ENCODE results near the gene MRPL4. TPM values are rescaled to one million over a fixed set of nuclear protein-coding genes. Genes with fewer than 3 reads are reported as not detected.

MRPL4 gene
- total and polyA plus RNA-seq, 8 donors, result 27.5 to 53.1 (median 37.1) TPM

DNA sequence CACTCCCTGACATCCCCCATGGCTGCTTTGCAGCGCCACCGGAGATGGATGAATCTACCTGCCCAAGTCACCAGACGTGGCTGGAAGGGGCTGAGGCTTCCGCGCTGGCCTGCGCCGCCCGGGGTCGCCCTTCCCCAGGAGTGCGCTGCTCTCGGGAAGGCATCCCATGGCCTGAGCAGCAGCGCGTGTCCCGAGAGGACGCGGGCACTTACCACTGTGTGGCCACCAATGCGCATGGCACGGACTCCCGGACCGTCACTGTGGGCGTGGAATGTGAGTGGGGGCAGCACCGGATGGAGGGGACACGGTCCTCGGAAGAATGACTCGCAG is 42.3 kb downstream of the MRPL4 start:
- ATAC-seq, result no peak
- no peak for TF ChIP-seq CTCF (IDR thresholded peaks at IDR 0.05)
- Histone ChIP-seq H3K4me3 (no peak overlapping the region), H3K9me3 (no peaks in the 10 kb centered on the region), H3K27me3 (peaks cover 31 to 79% of the 10 kb centered on the region in 2 donors), H3K4me1 (peaks cover 26 to 67% of the 10 kb centered on the region in 2 donors), H3K36me3 (no peaks in the 10 kb centered on the region), H3K27ac (no peak overlapping the region)
- peak in 1 of 4 donors; percentile 80 for DNase-seq
- intact Hi-C loops (cut with DNase I), result no loop called here

- Histone ChIP-seq H3K27me3 (peaks cover 31 to 68% of the 10 kb centered on the region in 2 donors), H3K9me3 (no peaks in the 10 kb centered on the region), H3K36me3 (no peaks in the 10 kb centered on the region), H3K27ac (no peak overlapping the region), H3K4me1 (peaks cover 15 to 66% of the 10 kb centered on the region in 2 donors), H3K4me3 (peak overlapping the region; percentile 24 to 40)
- TF ChIP-seq CTCF (IDR thresholded peaks at IDR 0.05), result no peak
- ATAC-seq (peak; percentile 39), DNase-seq (peak in 3 of 4 donors; percentile 39 to 94 (median 75))
- intact Hi-C loops (cut with DNase I), result no loop called here
Observed at GRCh38 chr19:10295305-10295846, 43.4 kb downstream of the MRPL4 start.

DNA sequence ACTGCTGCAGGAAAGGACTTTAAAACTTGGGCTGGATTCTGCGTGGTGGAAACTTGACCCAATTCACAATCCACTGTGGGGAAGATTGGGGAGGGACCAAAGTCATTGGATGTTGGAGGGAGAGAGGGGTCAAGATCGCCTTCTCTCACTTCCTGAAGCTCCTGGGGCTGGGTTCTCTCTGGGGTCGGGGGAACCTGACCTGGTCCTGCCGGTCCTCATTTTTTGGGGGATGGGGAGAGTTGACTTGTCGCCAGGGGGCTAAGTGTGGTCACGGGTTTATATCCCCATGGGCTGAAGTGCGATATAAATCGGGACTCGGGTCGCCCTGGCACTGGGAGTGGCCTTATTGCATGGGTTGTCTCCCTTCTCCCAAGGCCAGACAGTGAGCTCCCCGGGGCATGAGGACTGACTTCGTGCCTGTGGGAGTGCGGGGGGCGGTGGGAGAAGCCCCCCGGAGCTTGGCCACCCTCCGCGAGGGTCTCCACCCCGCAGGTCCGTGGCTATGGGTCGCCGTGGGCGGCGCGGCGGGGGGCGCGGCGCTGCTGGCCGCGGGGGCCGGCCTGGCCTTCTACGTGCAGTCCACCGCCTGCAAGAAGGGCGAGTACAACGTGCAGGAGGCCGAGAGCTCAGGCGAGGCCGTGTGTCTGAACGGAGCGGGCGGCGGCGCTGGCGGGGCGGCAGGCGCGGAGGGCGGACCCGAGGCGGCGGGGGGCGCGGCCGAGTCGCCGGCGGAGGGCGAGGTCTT is 44.0 kb downstream of the MRPL4 start:
- no peaks in the 10 kb centered on the region for H3K36me3 ChIP-seq
- no peak for TF ChIP-seq CTCF (IDR thresholded peaks at IDR 0.05)
- DNase-seq (no peak), ATAC-seq (no peak)
- H3K27ac ChIP-seq, result no peak overlapping the region
- H3K27me3 ChIP-seq, result peaks cover 27 to 62% of the 10 kb centered on the region in 2 donors
- H3K4me1 ChIP-seq, result peaks cover 9 to 60% of the 10 kb centered on the region in 2 donors
- no peaks in the 10 kb centered on the region for H3K9me3 ChIP-seq
- intact Hi-C loops (cut with DNase I), result no loop called here
- H3K4me3 ChIP-seq, result peak overlapping the region in 1 of 2 donors; percentile 40

- DNase-seq (peak in 1 of 4 donors; percentile 71), ATAC-seq (peak; percentile 12)
- no peak for TF ChIP-seq CTCF (IDR thresholded peaks at IDR 0.05)
- Histone ChIP-seq H3K9me3 (no peaks in the 10 kb centered on the region), H3K4me3 (no peak overlapping the region), H3K4me1 (peaks cover 0 to 37% of the 10 kb centered on the region in 2 donors), H3K27me3 (peaks cover 8 to 24% of the 10 kb centered on the region in 2 donors), H3K36me3 (peaks cover 0 to 4% of the 10 kb centered on the region in 2 donors), H3K27ac (no peak overlapping the region)
- intact Hi-C loops (cut with DNase I), result no loop called here
Observed at GRCh38 chr19:10299545-10300458, 47.8 kb downstream of the MRPL4 start.
